ENCODE measurements around the gene PVR. TPM values are rescaled to one million over a fixed set of nuclear protein-coding genes. Genes with fewer than 3 reads are reported as not detected.

The PVR gene
- total RNA-seq, 1 experiment from 2014 or later = 15.0 TPM

DNA sequence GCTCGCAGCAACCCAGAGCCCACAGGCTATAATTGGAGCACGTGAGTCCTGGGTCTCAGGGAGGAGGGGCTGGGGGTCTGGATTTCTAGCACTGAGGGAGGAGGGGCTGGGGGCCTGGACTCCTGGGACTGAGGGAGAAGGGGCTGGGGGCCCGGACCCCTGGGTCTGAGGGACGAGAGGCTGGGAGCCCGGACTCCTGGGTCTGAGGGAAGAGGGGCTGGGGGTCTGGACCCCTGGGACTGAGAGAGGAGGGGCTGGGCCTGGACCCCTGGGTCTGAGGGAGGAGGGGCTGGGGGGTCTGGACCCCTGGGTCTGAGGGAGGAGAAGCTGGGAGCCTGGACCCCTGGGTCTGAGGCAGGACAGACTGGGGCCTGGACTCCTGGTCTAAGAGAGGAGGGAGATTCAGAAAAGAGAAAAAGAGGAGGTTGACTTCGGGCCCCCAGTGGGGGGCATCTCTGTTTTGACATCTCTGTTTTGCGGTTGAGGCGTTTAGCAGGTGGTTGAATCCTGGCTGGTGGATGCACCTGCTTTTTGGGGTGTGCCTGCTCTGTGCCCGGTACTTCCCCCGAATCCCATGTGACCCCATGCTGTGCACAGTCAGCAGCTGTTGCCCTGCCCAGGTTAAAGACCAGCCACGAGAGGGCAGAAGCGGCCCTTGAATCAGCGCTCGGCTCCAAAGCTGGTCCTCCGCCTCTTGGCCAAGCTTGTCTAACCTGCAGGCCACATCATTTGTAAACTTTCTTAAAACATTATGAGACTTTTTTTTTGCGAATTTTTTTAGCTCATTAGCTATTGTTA lies 10.5 kb downstream of the PVR start:
- Mint-ChIP-seq H3K4me3 (no peak overlapping the region), H3K27ac (no peak overlapping the region), H3K9me3 (no peaks in the 10 kb centered on the region), H3K36me3 (peaks cover 54% of the 10 kb centered on the region), H3K4me1 (no peaks in the 10 kb centered on the region), H3K27me3 (ENCODE audit: low read depth) (no peaks in the 10 kb centered on the region)
- DNase-seq (ENCODE audit: low spot score) (peak; percentile 83), ATAC-seq (peak; percentile 47)
- CTCF ChIA-PET = interaction anchor here (0.5 to 2.4 kb wide), 32 partner anchors 9 to 773 kb away, joined by 3 to 40 read pairs (median 4); partner anchors contain the start of genes PVR and ZNF180
- POLR2A ChIA-PET = interaction anchor here (1.1 kb wide), 1 partner anchor 154 kb away, joined by 3 read pairs; the partner anchor contains the start of gene ZNF180
- no peak for TF ChIP-seq E2F5 (CRISPR knock-in tag; IDR thresholded peaks at IDR 0.05)
- TF ChIP-seq, protein P1, sequence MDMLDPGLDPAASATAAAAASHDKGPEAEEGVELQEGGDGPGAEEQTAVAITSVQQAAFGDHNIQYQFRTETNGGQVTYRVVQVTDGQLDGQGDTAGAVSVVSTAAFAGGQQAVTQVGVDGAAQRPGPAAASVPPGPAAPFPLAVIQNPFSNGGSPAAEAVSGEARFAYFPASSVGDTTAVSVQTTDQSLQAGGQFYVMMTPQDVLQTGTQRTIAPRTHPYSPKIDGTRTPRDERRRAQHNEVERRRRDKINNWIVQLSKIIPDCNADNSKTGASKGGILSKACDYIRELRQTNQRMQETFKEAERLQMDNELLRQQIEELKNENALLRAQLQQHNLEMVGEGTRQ (CRISPR knock-in tag; IDR thresholded peaks at IDR 0.05) = peak; percentile 10; the same call in 1 of the 2 replicates

DNA sequence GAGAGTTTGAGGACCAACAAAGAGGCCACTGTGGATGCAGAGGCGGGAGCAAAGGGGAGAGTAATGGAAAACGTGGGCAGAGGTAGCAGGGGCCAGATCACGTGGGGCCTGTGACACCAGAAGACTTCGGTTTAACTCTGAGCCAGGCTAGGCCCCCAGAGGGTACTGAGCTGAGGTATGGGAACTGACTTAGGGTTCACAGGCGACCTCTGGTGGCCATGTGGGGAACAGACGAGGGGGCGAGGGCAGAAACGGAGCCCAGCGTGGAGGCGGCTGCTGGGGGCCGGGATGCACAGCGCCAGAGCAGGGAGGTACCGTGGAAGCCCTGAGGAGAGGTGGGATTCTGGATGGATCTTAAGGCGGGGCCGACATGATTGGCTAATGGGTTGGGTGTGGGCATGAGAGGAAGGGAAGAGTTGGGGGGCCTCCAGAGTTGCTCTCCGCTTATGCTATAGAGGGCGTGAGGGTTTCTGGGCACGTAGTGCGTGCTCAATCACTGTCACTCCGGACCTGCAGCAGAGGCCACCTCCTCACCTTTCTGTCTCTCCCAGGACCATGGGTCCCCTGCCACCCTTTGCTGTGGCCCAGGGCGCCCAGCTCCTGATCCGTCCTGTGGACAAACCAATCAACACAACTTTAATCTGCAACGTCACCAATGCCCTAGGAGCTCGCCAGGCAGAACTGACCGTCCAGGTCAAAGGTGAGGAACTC lies 13.7 kb downstream of the PVR start:
- H3K4me1 Mint-ChIP-seq = no peaks in the 10 kb centered on the region
- H3K27me3 Mint-ChIP-seq (ENCODE audit: low read depth) = no peaks in the 10 kb centered on the region
- ChIA-PET CTCF (interaction anchor here (0.6 to 3.2 kb wide), 35 partner anchors 12 to 320 kb away, joined by 3 to 50 read pairs (median 4); partner anchors contain the start of genes CEACAM19, NECTIN2 and PVR), POLR2A (no interaction called here)
- H3K36me3 Mint-ChIP-seq = peaks cover 46% of the 10 kb centered on the region
- H3K9me3 Mint-ChIP-seq = no peaks in the 10 kb centered on the region
- H3K4me3 Mint-ChIP-seq = no peak overlapping the region
- no peak overlapping the region for H3K27ac Mint-ChIP-seq
- peak; percentile 93 for ATAC-seq
- peak; percentile 90 for DNase-seq (ENCODE audit: low spot score)
- no peak for TF ChIP-seq MYBL2 (CRISPR knock-in tag; IDR thresholded peaks at IDR 0.05)
- TF ChIP-seq, protein P1 (CRISPR knock-in tag; IDR thresholded peaks at IDR 0.05) = peak; percentile 86
- peak; percentile 88 for TF ChIP-seq CTCF (IDR thresholded peaks at IDR 0.05)
- TF ChIP-seq NFE2L1 (CRISPR knock-in tag; IDR thresholded peaks at IDR 0.05) = peak; percentile 43; the same call in 1 of the 2 replicates
- TF ChIP-seq USF1 (CRISPR knock-in tag; IDR thresholded peaks at IDR 0.05) = peak; percentile 88

DNA sequence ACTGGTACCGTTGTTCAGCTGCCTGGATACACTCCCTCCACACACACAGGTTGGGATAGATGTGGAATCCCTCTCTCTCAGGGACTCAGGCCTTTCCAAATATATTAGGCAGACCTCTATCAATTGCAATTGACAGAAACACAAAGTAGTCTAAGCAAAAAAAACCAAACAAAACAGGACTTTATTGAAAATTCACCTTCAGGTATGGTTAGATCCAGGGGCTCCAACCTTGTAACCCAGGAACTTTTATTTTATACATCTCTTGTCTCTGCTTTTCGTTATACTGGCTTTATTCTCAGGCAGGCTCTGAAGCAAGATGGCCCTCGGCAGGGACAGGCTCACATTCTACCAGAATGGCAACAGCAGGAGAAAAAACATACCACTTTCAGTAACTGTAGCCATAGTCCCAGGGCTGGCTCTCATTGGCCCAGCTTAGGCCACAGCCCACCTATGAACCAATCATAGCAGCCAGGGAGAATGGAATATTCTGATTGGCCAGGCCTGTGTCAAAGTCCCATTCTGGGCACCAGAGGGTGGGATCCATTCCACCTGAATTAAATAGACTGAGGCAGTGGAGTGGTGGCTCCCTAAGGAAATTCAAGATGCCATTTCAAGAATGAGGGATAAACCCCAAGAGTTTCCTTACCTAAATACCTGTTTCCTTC lies 14.5 kb downstream of the PVR start:
- no peak for DNase-seq (ENCODE audit: low spot score)
- Mint-ChIP-seq H3K4me3 (no peak overlapping the region), H3K27ac (no peak overlapping the region), H3K36me3 (peaks cover 45% of the 10 kb centered on the region), H3K9me3 (no peaks in the 10 kb centered on the region), H3K27me3 (ENCODE audit: low read depth) (no peaks in the 10 kb centered on the region), H3K4me1 (no peaks in the 10 kb centered on the region)
- ATAC-seq = no peak
- ChIA-PET POLR2A (no interaction called here), CTCF (interaction anchor here (1.2 to 3.2 kb wide), 11 partner anchors 14 to 132 kb away, joined by 3 to 50 read pairs (median 9); partner anchors contain the start of gene PVR)
- TF ChIP-seq SMAD4 (CRISPR knock-in tag; IDR thresholded peaks at IDR 0.05) (no peak), CREM (CRISPR knock-in tag; IDR thresholded peaks at IDR 0.05) (no peak), FOXP4 (CRISPR knock-in tag; IDR thresholded peaks at IDR 0.05) (no peak), ZNF219 (CRISPR knock-in tag; IDR thresholded peaks at IDR 0.05; ENCODE audit: borderline replicate concordance) (no peak), PRRX2 (CRISPR knock-in tag; IDR thresholded peaks at IDR 0.05) (no peak), JAZF1 (CRISPR knock-in tag; IDR thresholded peaks at IDR 0.05) (no peak), TEAD1 (CRISPR knock-in tag; IDR thresholded peaks at IDR 0.05) (no peak), OVOL2 (CRISPR knock-in tag; IDR thresholded peaks at IDR 0.05; ENCODE audit: borderline replicate concordance) (no peak)
- TF ChIP-seq, protein P2, sequence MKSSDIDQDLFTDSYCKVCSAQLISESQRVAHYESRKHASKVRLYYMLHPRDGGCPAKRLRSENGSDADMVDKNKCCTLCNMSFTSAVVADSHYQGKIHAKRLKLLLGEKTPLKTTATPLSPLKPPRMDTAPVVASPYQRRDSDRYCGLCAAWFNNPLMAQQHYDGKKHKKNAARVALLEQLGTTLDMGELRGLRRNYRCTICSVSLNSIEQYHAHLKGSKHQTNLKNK (CRISPR knock-in tag; IDR thresholded peaks at IDR 0.05) = no peak
- TF ChIP-seq, protein P3, sequence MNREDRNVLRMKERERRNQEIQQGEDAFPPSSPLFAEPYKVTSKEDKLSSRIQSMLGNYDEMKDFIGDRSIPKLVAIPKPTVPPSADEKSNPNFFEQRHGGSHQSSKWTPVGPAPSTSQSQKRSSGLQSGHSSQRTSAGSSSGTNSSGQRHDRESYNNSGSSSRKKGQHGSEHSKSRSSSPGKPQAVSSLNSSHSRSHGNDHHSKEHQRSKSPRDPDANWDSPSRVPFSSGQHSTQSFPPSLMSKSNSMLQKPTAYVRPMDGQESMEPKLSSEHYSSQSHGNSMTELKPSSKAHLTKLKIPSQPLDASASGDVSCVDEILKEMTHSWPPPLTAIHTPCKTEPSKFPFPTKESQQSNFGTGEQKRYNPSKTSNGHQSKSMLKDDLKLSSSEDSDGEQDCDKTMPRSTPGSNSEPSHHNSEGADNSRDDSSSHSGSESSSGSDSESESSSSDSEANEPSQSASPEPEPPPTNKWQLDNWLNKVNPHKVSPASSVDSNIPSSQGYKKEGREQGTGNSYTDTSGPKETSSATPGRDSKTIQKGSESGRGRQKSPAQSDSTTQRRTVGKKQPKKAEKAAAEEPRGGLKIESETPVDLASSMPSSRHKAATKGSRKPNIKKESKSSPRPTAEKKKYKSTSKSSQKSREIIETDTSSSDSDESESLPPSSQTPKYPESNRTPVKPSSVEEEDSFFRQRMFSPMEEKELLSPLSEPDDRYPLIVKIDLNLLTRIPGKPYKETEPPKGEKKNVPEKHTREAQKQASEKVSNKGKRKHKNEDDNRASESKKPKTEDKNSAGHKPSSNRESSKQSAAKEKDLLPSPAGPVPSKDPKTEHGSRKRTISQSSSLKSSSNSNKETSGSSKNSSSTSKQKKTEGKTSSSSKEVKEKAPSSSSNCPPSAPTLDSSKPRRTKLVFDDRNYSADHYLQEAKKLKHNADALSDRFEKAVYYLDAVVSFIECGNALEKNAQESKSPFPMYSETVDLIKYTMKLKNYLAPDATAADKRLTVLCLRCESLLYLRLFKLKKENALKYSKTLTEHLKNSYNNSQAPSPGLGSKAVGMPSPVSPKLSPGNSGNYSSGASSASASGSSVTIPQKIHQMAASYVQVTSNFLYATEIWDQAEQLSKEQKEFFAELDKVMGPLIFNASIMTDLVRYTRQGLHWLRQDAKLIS (CRISPR knock-in tag; IDR thresholded peaks at IDR 0.05; ENCODE audit: borderline replicate concordance) = no peak
